Panc1 (cell line): ENCODE data around the gene NUDT3. TPM values are rescaled to one million over a fixed set of nuclear protein-coding genes. Genes with fewer than 3 reads are reported as not detected.

Experiments
- ATAC-seq: fragments of 200-7000 bp; cut with Tn5 transposase; 2 replicates; pipeline ENCODE4 v1.9.1; 2020; ENCODE audit warnings: mild to moderate bottlenecking, moderate library complexity
- BruUV-seq: library from RNA; stranded (reverse); fragments of 400-500 nt; replicated peaks from 2 replicates; lab custom pipeline; 2021; lab: Mats Ljungman, UMichigan
- CTCF ChIA-PET: fragments of 300-600 bp; sonication (Branson Sonifier 250); formaldehyde crosslinking; loops from one replicate; lab custom pipeline; 2022; ENCODE audit warnings: antibody characterized with exemption; lab: Charles Lee
- POLR2A ChIA-PET: fragments of 300-600 bp; sonication (Branson Sonifier 250); formaldehyde crosslinking; loops from one replicate; lab custom pipeline; 2022; ENCODE audit warnings: antibody characterized with exemption; lab: Charles Lee
- DNase-seq: peaks from one replicate; pipeline ENCODE4 v3.0.0-alpha.2; 2010; ENCODE audit warnings: low read depth, low spot score
- H3K27ac ChIP-seq: 2 replicates; pipeline ENCODE4 v1.5.1; 2011; ENCODE audit warnings: mild to moderate bottlenecking, low read length, inconsistent platforms
- H3K27me3 ChIP-seq: fragments of 200-500 bp; sonication (Bioruptor generic); 2 replicates; pipeline ENCODE4 v1.6.0; 2014; ENCODE audit warnings: low read length, inconsistent platforms; ENCODE audit not compliant: control insufficient read depth, insufficient read depth
- H3K36me3 ChIP-seq: fragments of 200-500 bp; sonication (Bioruptor generic); 2 replicates; pipeline ENCODE4 v1.5.1; 2014; ENCODE audit warnings: inconsistent platforms, mild to moderate bottlenecking, low read length, moderate library complexity; ENCODE audit not compliant: control insufficient read depth, insufficient read depth
- H3K4me1 ChIP-seq: 2 replicates; pipeline ENCODE4 v1.5.1; 2011; ENCODE audit warnings: inconsistent platforms, mild to moderate bottlenecking, low read length, moderate library complexity; ENCODE audit not compliant: control insufficient read depth, insufficient read depth
- H3K4me3 ChIP-seq, 2 experiments: 2 replicates each; pipeline ENCODE4 v1.5.1; 2011 to 2012; ENCODE audit warnings: low read depth in 2 of 2, low read length in 2 of 2, mild to moderate bottlenecking in 2 of 2, inconsistent platforms in 1 of 2, moderate library complexity in 1 of 2
- H3K9me3 ChIP-seq: fragments of 200-500 bp; sonication (Bioruptor generic); 2 replicates; pipeline ENCODE4 v1.5.1; 2014; ENCODE audit warnings: low read depth, mild to moderate bottlenecking, inconsistent platforms, low read length, moderate library complexity; ENCODE audit not compliant: control insufficient read depth, insufficient read depth
- POLR2AphosphoS5 ChIP-seq: IDR thresholded peaks from 2 replicates; pipeline ENCODE4 v1.6.1; 2012; ENCODE audit warnings: mild to moderate bottlenecking, low read depth, low read length, moderate library complexity
- REST ChIP-seq, 2 experiments: IDR thresholded peaks; 2 replicates each; pipeline ENCODE4 v1.6.1; 2011 to 2012; ENCODE audit warnings: low read depth in 2 of 2, control low read depth in 1 of 2, low read length in 1 of 2, mild to moderate bottlenecking in 1 of 2, moderate library complexity in 1 of 2; ENCODE audit not compliant: insufficient read depth in 1 of 2
- SIN3A ChIP-seq: IDR thresholded peaks from 2 replicates; pipeline ENCODE4 v1.6.1; 2012; ENCODE audit warnings: low read depth, mild to moderate bottlenecking, low read length, moderate library complexity, borderline replicate concordance; ENCODE audit not compliant: insufficient read depth
- TCF7L2 ChIP-seq: IDR thresholded peaks from 2 replicates; pipeline ENCODE4 v1.6.1; 2011; ENCODE audit warnings: mild to moderate bottlenecking, low read depth, low read length, inconsistent platforms
- in situ Hi-C: cut with HindIII; loops from 2 replicates; pipeline ENCODE4 v1.10.0; 2016; ENCODE audit warnings: low sequenced_read_pairs, low pct_unique_long_range_greater_than_20kb
- intact Hi-C: fragments of 100-400 bp; cut with micrococcal nuclease; formaldehyde crosslinking; loops from one replicate; pipeline ENCODE4 v1.10.0; 2022; ENCODE audit not compliant: unreplicated experiment
- total RNA-seq: library from RNA; stranded (reverse); gene quantifications from one replicate; pipeline ENCODE4 v1.2.1, GENCODE V29; 2021; ENCODE audit not compliant: unreplicated experiment
- TF ChIP-seq, protein P1 (sequence below): fragments of 450-650 bp; IDR thresholded peaks from 2 replicates; pipeline ENCODE4 v1.5.1; 2017; ENCODE audit warnings: mild to moderate bottlenecking

NUDT3 gene
- total RNA-seq, 1 experiment from 2014 or later, result 25.9 TPM

- ATAC-seq (no peak), DNase-seq (no peak)
- Histone ChIP-seq H3K4me1 (peaks cover 58% of the 10 kb centered on the region), H3K27ac (peak overlapping the region; percentile 90), H3K9me3 (no peaks in the 10 kb centered on the region), H3K4me3 (peak overlapping the region; percentile 73 to 78), H3K36me3 (peaks cover 4% of the 10 kb centered on the region; the same call in 1 of the 2 replicates), H3K27me3 (no peaks in the 10 kb centered on the region)
- BruUV-seq, result TSS peak; percentile 77
- intact Hi-C loops (no loop called here), in situ Hi-C loops (no loop called here)
- ChIA-PET POLR2A (no interaction called here), CTCF (no interaction called here)
- TF ChIP-seq SIN3A (no peak), TCF7L2 (no peak), POLR2AphosphoS5 (no peak), REST (IDR thresholded peaks at IDR 0.05; ENCODE audit: insufficient read depth in 1 of 2, low read depth in 2 of 2, low read length in 1 of 2) (no peak)
- TF ChIP-seq, protein P1, sequence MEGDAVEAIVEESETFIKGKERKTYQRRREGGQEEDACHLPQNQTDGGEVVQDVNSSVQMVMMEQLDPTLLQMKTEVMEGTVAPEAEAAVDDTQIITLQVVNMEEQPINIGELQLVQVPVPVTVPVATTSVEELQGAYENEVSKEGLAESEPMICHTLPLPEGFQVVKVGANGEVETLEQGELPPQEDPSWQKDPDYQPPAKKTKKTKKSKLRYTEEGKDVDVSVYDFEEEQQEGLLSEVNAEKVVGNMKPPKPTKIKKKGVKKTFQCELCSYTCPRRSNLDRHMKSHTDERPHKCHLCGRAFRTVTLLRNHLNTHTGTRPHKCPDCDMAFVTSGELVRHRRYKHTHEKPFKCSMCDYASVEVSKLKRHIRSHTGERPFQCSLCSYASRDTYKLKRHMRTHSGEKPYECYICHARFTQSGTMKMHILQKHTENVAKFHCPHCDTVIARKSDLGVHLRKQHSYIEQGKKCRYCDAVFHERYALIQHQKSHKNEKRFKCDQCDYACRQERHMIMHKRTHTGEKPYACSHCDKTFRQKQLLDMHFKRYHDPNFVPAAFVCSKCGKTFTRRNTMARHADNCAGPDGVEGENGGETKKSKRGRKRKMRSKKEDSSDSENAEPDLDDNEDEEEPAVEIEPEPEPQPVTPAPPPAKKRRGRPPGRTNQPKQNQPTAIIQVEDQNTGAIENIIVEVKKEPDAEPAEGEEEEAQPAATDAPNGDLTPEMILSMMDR, result no peak
These were observed 153.6 kb downstream of the NUDT3 start for GRCh38 chr6:34238585-34239499.

DNA sequence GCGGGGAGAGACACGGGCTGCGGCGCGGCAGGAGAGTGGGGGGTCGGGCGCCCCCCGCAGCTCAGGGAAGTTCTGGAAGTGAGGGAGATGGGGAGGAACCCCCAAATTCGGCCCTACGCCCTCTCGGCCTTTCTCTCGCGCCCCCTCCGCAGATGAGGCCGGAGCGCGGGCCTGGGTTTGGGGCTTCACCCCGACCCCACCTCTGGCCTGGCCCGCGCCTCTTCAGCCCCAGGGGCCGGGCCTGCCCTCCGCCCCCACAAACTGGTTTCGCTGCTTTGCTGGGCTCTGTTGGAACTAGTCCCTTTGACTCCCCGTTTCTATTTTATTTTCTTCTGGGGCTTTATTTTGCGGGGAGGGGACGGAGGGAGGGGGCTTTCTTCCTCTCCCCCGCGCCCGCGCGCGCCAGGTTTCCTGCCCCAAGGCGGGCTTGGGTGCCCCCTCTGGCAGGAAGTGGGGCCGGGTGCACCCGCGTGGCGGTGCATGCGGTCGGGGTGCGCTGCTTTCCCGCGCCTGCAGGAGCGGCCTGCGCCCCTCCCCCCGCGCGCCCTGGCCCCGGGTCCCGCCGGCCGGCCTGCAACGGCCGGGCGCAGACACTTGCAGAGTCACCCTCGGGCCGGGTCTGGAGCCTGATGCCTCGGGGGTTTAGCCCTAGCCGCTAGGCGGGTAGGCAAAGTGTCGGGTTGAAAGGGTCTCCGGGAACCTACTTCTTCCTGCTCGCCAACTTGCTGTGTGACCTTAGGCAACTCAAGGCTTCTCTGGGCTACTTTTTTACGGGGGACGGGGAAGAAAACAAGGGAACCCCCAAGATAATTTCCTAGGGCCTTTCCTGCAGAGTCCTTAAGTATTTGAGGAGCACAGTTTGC lies 154.5 kb downstream of the NUDT3 start:
- peak overlapping the region; percentile 90 for H3K27ac ChIP-seq
- BruUV-seq, result no TSS peak
- no peaks in the 10 kb centered on the region for H3K27me3 ChIP-seq
- peak overlapping the region; percentile 73 to 78 for H3K4me3 ChIP-seq
- in situ Hi-C loops (no loop called here), intact Hi-C loops (no loop called here)
- peaks cover 3% of the 10 kb centered on the region; the same call in 1 of the 2 replicates for H3K36me3 ChIP-seq
- POLR2A ChIA-PET, result no interaction called here
- TF ChIP-seq SIN3A (no peak), POLR2AphosphoS5 (no peak; the same call in 1 of the 2 replicates)
- TF ChIP-seq, protein P1, result peak; percentile 20; the same call in 1 of the 2 replicates
- H3K4me1 ChIP-seq, result peaks cover 52% of the 10 kb centered on the region
- CTCF ChIA-PET, result no interaction called here
- DNase-seq, result no peak
- peak; percentile 11 for ATAC-seq
- no peaks in the 10 kb centered on the region for H3K9me3 ChIP-seq
